A673 (cell line): Measurements from ENCODE around the gene FDX1. TPM values are rescaled to one million over a fixed set of nuclear protein-coding genes. Genes with fewer than 3 reads are reported as not detected.

Experiments
- BruUV-seq: library from RNA; stranded (reverse); fragments of 400-500 nt; replicated peaks from 2 replicates; lab custom pipeline; 2021; lab: Mats Ljungman, UMichigan
- CTCF ChIA-PET: fragments of 300-600 bp; sonication (Branson Sonifier 250); formaldehyde crosslinking; loops from one replicate; lab custom pipeline; 2022; ENCODE audit warnings: antibody characterized with exemption; lab: Charles Lee
- POLR2A ChIA-PET: fragments of 300-600 bp; sonication (Branson Sonifier 250); formaldehyde crosslinking; loops from one replicate; lab custom pipeline; 2022; ENCODE audit warnings: antibody characterized with exemption; ENCODE audit not compliant: low non-redundant PET; lab: Charles Lee
- DNase-seq: peaks from one replicate; pipeline ENCODE4 v3.0.0-alpha.2; 2015; ENCODE audit warnings: low spot score
- H3K27ac ChIP-seq: fragments of 200-600 bp; sonication (generic); 2 replicates; pipeline ENCODE4 v1.5.1; 2016; ENCODE audit warnings: mixed run types, low read depth, mild to moderate bottlenecking, mixed read lengths, antibody characterized with exemption, low read length; ENCODE audit not compliant: poor library complexity, severe bottlenecking
- H3K27me3 ChIP-seq: fragments of 200-600 bp; sonication (generic); replicated peaks from 2 replicates; pipeline ENCODE4 v1.6.1; 2017; ENCODE audit warnings: mixed run types, low read depth, mild to moderate bottlenecking, mixed read lengths, antibody characterized with exemption, low read length; ENCODE audit not compliant: insufficient read depth, poor library complexity
- H3K36me3 ChIP-seq: fragments of 200-600 bp; sonication (generic); 2 replicates; pipeline ENCODE4 v1.6.1; 2016; ENCODE audit warnings: mixed run types, mild to moderate bottlenecking, mixed read lengths, antibody characterized with exemption, low read length; ENCODE audit not compliant: insufficient read depth, poor library complexity, severe bottlenecking
- H3K4me1 ChIP-seq: fragments of 200-600 bp; sonication (generic); 2 replicates; pipeline ENCODE4 v1.6.1; 2017; ENCODE audit warnings: mixed run types, mild to moderate bottlenecking, mixed read lengths, antibody characterized with exemption, low read length; ENCODE audit not compliant: insufficient read depth, poor library complexity, severe bottlenecking
- H3K4me3 ChIP-seq: fragments of 200-600 bp; sonication (generic); 2 replicates; pipeline ENCODE4 v1.5.1; 2016; ENCODE audit warnings: low read depth, mixed run types, mild to moderate bottlenecking, mixed read lengths, low read length; ENCODE audit not compliant: poor library complexity, severe bottlenecking
- H3K9me3 ChIP-seq: fragments of 200-600 bp; sonication (generic); 2 replicates; pipeline ENCODE4 v1.6.1; 2016; ENCODE audit warnings: mixed run types, low read depth, mild to moderate bottlenecking, mixed read lengths, antibody characterized with exemption, low read length; ENCODE audit not compliant: poor library complexity, severe bottlenecking
- EZH2 ChIP-seq: fragments of 200-600 bp; sonication (generic); IDR thresholded peaks from 2 replicates; pipeline ENCODE4 v1.6.1; 2017; ENCODE audit warnings: borderline replicate concordance, low read depth, mild to moderate bottlenecking, mixed read lengths, antibody characterized with exemption, low read length; ENCODE audit not compliant: poor library complexity, severe bottlenecking
- intact Hi-C: fragments of 100-400 bp; cut with micrococcal nuclease; formaldehyde crosslinking; loops from one replicate; pipeline ENCODE4 v1.10.0; 2022; ENCODE audit not compliant: unreplicated experiment
- total RNA-seq: library from RNA; stranded (reverse); gene quantifications from 2 replicates; pipeline ENCODE4 v1.2.3, GENCODE V29; 2021
- TF ChIP-seq, protein P1 (sequence below): fragments of 300-800, 200-600 bp; sonication (generic); conservative IDR thresholded peaks from 2 replicates; pipeline ENCODE4 v1.5.1; 2017; ENCODE audit warnings: low read depth, mild to moderate bottlenecking, antibody characterized with exemption, low read length, moderate library complexity, mixed read lengths

The FDX1 gene
- total RNA-seq, 1 experiment from 2014 or later, result 62.3 TPM

DNA sequence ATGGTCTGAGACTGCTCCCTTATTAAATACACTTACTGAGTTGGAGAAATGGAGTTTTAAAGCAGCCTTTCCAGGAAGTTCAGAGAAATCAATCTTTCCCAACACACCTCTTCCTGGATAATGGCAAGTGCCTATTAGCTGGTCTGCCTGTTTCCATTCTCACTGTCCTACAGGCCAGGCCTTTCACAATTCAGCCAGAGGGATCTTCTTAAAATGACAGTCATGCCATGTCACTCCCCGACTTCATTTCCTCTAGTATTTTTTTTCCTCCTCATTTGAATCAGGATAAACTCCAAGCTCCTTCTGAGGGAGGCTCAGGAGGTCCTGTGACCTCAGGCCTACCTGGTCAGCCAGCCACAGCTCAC, 62.6 kb downstream of the FDX1 start:
- H3K27ac ChIP-seq, result no peak overlapping the region
- intact Hi-C loops, result no loop called here
- ChIA-PET CTCF (no interaction called here), POLR2A (no interaction called here)
- BruUV-seq, result no TSS peak
- DNase-seq, result no peak
- H3K36me3 ChIP-seq, result no peaks in the 10 kb centered on the region
- H3K4me3 ChIP-seq, result no peak overlapping the region
- H3K27me3 ChIP-seq, result no peaks in the 10 kb centered on the region
- no peaks in the 10 kb centered on the region for H3K9me3 ChIP-seq
- TF ChIP-seq, protein P1, sequence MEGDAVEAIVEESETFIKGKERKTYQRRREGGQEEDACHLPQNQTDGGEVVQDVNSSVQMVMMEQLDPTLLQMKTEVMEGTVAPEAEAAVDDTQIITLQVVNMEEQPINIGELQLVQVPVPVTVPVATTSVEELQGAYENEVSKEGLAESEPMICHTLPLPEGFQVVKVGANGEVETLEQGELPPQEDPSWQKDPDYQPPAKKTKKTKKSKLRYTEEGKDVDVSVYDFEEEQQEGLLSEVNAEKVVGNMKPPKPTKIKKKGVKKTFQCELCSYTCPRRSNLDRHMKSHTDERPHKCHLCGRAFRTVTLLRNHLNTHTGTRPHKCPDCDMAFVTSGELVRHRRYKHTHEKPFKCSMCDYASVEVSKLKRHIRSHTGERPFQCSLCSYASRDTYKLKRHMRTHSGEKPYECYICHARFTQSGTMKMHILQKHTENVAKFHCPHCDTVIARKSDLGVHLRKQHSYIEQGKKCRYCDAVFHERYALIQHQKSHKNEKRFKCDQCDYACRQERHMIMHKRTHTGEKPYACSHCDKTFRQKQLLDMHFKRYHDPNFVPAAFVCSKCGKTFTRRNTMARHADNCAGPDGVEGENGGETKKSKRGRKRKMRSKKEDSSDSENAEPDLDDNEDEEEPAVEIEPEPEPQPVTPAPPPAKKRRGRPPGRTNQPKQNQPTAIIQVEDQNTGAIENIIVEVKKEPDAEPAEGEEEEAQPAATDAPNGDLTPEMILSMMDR, result no peak
- no peak for TF ChIP-seq EZH2
- peaks cover 5% of the 10 kb centered on the region for H3K4me1 ChIP-seq

DNA sequence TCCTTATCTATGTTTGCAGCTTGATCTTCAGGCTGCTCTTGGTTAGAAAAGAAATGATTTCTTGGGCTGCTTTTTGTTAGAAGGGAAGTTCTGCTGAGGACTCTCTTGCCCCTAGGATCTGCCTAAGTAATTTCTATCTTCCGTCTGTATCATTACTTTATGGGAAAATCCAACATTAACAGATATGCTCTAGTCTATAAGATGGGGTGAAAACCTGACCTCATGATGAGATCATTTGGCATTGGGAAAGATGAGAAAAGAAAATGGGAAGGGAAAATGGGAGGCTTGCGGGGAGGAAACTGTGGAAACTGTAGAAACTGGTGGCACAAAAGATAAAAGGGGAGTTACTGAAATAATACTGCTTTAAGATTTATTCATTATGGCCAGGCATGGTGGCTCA, 63.6 kb downstream of the FDX1 start:
- BruUV-seq, result no TSS peak
- CTCF ChIA-PET, result no interaction called here
- TF ChIP-seq, protein P1, result no peak
- TF ChIP-seq EZH2, result no peak
- DNase-seq, result no peak
- Histone ChIP-seq H3K27ac (no peak overlapping the region), H3K27me3 (no peaks in the 10 kb centered on the region), H3K9me3 (no peaks in the 10 kb centered on the region), H3K4me1 (peaks cover 8% of the 10 kb centered on the region), H3K4me3 (no peak overlapping the region), H3K36me3 (no peaks in the 10 kb centered on the region)
- POLR2A ChIA-PET, result no interaction called here
- intact Hi-C loops, result no loop called here

DNA sequence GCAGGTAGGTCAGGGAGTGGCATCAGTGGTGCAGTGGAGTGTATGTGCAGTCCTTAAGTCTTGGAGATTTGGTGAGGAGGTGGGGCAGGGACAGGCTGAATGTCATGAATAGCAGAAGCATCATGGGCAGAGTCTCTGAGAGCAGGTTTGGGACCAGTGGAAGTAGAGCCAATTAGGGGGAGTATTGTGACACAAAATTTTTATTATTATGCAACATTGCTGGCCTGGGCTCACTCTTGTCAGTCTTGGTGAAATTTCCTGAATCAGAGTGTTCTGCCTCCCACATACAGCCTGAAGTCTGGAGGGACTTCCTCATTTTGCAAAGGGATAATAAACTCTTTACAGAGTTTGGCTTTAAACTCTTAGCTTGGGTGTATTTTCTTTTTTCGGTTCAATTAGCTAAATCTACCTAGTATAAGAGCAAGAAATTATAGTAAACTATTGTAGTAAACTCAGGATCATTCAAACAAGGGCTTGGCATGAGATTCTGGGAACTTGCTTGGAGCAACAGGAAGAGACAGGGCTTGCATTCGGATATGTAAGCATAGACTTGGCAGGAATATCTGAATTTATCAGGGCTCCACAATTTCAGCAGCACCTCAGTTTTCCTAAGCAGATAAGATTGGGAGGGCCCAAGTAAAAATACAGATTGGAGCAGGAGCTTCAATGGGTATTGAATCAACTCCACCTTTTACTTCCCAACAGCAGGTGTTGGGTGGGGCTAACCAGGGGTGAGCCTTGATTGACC, 67.7 kb downstream of the FDX1 start:
- H3K4me3 ChIP-seq, result no peak overlapping the region
- intact Hi-C loops, result no loop called here
- no peak for TF ChIP-seq EZH2
- TF ChIP-seq, protein P1, result no peak
- H3K27ac ChIP-seq, result no peak overlapping the region
- POLR2A ChIA-PET, result no interaction called here
- no TSS peak for BruUV-seq
- peaks cover 11% of the 10 kb centered on the region for H3K9me3 ChIP-seq
- H3K4me1 ChIP-seq, result peaks cover 8% of the 10 kb centered on the region
- no peaks in the 10 kb centered on the region for H3K27me3 ChIP-seq
- peak; percentile 31 for DNase-seq
- CTCF ChIA-PET, result no interaction called here
- no peaks in the 10 kb centered on the region for H3K36me3 ChIP-seq
